Measurements from ENCODE around the gene HSFY2.
"Not testable (repeated sequence)": the region's sequence is repeated elsewhere in the genome, so short reads cannot be mapped to it uniquely, and the experiment has no call there.

HSFY2 gene

GRCh38 chrY:18773635-18774034 lies at the start of gene HSFY2:
Gene HSFY2, minus strand, starts transcription at chrY:18773735. Its CDS starts 117 bp downstream, at chrY:18773618.
- not testable (repeated sequence) for DNase-seq

- DNase-seq = not testable (repeated sequence)
These were observed 42.2 kb upstream of the HSFY2 start for GRCh38 chrY:18815751-18816150.

- DNase-seq = not testable (repeated sequence)
These were observed 15.3 kb upstream of the HSFY2 start for GRCh38 chrY:18788757-18789406.

GRCh38 chrY:18754077-18754476 lies 19.5 kb downstream of the HSFY2 start:
- not testable (repeated sequence) for DNase-seq

GRCh38 chrY:18753133-18753815 lies 20.3 kb downstream of the HSFY2 start:
- DNase-seq = not testable (repeated sequence)

GRCh38 chrY:18723714-18724113 lies 49.8 kb downstream of the HSFY2 start:
- DNase-seq = not testable (repeated sequence)
